Embryonic facial prominence (tissue), 1 donor: ENCODE data around the gene CD6.
A peak's percentile ranks its signal among the peaks of the same experiment; 100 is the strongest.

Source experiments
- DNase-seq: peaks from one replicate; pipeline ENCODE4 v3.0.0-alpha.2; 2016; ENCODE audit errors: extremely low spot score

Gene CD6

DNA sequence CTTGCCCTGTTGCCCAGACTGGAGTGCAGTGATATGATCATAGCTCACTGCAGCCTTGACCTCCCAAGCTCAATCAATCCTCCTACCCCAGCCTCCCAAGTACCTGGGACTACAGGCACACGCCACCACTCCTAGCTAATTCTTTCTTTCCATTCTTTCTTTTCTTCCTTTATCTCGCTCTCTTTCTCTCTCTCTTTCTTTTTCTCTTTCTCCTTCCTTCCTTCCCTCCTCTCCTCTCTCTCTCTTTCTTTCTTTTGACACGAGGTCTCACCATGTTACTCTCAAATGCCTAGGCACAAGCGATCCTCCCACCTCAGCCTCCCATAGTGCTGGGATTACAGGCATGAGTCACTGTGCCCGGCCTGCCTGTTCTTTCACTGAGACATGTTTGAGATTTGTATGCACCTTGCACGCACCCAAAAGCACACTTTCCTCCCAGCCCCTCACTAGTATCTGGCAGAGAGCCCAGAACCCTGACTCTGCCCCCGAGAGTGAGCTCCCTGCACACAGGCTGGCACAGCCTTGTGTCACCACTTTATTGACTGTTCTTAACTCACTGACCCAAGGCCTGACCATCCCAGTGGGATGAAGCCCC lies 56.8 kb downstream of the CD6 start:
- no peak for DNase-seq

DNA sequence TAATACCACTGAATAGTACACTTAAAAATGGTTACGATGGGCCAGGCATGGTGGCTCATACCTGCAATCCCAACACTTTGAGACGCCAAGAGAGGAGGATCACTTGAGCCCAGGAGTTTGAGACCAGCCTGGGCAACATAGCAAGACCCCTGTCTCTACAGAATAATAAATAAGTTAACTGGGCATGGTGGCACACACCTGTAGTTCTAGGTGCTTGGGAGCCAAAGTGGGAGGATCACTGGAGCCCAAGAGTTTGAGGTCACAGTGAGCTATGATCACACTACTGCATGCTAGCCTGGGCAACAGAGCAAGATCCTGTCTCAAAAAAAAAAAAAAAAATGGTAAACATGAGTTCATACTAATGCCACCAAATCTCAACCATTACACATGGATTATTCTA lies 61.3 kb downstream of the CD6 start:
- DNase-seq = no peak

DNA sequence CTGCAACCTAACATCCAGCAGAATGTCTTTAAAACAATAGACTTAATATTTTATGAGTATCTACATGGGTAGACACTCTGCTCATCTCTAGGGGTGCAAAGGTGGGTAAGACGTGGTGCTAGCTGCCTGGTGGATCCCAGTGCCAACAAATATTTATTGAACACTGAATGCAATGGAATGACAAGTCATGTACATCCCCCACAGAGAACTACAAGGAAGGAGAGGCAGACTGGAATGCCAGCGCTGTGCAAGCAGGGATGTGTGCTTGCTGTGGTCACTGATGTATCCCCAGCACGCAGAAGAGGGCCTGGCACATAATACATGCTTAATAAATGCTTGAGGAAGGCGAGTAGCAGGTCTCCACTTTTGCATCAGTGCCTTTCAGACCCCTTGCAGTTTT lies 61.9 kb downstream of the CD6 start:
- DNase-seq = no peak

DNA sequence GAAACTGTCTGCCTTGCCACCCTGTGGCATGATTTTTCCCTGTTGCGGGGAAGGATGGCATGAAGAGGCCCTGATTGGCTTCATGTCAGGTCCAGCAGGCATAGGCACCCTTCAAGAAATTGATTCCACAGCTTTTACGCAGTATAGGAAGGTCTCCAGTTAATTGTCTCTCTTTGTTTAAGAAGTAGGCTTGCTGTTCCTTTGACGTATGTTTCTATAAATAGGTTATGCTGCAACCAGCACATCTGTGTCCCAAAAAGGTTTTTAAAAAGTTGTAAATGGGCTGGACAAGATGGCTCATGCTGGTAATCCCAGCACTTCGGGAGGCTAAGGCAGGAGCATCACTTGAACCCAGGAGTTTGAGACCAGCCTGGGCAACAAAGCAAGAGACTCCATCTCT lies 62.6 kb downstream of the CD6 start:
- no peak for DNase-seq

GRCh38 chr11:61034704-61035525 lies 63.4 kb downstream of the CD6 start:
- DNase-seq = peak; percentile 68

- no peak for DNase-seq
Observed at GRCh38 chr11:61035526-61035835, 64.0 kb downstream of the CD6 start.

DNA sequence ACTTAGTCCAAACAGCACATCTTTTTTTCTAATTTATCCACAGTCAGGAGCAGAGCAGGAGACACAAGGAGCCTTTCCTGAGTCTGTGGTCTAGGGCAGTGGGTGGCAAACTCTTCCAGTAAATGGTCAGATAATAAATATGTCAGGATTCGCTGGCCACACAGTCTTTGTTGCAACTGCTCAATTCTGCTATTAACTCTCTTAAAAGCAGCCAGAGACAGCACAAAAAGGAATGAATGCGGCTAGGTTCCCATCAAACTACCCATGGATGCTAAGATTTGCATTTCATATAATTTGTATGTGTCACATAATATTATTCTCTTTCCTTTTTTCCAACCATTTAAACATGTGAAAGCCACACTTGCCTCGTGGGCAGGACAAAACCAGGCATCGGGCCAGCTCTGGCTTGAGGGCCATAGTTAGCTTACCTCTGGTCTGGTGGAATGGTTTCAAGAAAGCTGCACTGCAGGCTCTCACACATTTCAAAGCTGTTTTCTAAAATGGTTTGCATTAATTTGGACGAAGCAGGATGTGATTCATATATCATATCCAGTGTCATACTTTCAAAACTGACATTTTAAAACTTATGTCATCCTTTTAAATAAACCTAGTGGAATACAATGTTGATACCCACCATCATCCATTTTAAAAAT lies 66.1 kb downstream of the CD6 start:
- no peak for DNase-seq

DNA sequence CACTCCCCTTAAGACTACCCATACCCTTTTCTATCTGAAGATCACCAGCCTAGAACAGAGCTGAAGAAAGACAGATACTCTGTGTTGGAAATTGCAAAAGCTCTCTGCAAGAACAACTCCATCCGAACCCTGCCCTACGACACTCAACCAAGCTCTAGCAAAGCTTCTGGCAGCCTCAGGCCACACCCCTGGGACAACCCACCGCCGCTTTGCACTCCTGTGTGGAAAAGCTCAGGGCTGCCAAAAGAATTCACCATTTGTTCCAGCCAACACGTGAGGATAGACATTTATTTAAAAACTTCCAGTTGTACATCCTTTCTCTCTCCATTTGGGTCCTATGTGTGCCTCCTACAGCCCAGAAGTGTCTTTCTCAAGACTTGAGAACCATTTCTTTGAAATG lies 68.4 kb downstream of the CD6 start:
- no peak for DNase-seq

- peak; percentile 56 for DNase-seq
Observed at GRCh38 chr11:61041755-61042518, 70.5 kb downstream of the CD6 start.

GRCh38 chr11:61042537-61042936 lies 71.1 kb downstream of the CD6 start:
- DNase-seq = no peak

DNA sequence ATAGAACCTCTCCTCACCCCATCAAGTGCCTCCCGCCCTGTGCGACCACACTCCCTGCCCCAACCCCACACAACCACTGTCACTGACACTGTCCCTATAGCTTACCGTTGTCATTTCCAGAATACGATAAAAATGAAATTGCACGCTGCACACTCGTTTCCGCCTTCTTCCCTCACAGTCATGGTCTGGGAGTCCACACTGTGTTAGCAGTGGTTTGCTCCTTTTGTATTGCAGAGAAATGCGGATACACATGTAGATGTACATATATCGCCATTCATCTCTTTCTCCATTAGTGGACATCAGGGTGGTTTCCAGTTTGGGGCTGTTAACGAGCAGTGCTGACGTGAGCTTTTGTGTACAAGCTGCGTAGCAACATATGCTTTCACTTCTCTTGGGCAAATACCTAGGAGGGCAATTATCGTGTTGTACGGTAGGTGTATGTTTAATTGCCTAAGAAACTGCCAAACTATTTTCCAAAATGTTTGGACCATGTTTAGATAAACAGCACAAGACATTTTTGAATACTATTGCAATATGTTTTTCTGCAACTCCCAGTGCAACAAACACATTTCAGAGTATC lies 71.6 kb downstream of the CD6 start:
- DNase-seq = no peak

DNA sequence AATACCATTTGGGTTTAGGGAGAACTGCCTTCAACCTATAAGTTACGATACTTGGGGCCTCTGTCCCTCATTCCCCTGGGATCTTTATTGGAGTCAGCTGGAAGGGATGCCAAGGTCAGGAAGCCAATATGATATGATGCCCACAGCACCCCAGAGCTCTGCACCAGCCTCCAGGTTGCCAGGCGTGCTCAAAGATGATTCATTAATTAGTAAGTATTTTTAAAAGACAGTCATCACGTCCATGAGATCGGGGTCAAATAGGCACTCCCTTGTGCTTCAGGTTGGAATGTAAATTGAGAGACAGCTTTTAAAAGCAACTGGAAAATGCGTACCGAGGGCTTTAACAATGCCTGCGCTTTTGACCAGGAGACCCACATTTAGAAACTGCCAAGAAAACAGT lies 73.8 kb downstream of the CD6 start:
- no peak for DNase-seq

GRCh38 chr11:61046833-61047232 lies 75.4 kb downstream of the CD6 start:
- DNase-seq = no peak

DNA sequence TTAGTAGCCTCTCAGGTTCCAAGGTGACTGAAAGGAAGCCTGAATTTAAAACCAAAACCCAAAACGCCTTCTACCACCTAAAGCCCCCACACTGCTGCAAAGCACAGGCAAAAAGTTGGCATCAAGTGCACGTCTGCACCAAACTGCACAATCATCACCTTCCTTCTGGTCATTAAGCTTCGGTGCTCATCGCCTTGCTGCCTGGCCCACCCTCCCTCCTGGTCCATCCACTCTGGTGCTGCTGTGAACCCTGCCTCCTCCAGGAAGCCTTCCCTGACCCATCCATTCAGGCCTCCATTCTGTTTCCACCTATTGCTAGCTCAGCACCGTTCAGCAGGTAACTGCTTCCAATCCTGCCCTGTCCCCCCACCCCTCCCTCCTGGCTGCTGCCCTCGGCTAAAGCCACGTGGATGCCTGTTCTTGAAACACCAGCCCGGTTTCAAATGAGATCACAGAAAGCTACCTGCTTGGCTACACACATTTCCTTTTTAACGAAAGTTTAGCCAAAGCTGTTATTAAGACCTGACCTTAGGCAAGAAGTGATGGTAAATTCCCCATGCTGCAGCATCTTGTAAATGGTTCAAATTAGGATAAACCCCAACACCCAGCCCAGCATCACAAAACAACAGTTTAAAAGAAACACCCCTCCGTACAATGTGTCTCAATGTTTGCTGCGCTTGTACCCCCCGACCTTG lies 77.0 kb downstream of the CD6 start:
- DNase-seq = no peak

DNA sequence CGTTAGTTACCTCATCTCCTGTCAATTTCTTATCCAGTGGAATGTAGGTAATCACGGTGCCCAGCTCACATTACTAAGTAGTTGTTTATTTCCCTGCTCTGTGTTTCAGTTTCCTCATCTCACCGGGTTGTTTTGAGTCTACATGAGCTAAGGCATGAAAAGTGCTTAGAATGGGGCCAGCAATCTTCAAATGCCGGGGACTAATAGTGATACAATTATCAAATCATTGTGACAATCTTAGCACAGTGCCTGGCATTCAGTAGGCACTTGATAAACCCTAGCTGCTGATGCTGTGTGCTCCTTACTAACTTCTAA lies 77.5 kb downstream of the CD6 start:
- DNase-seq = no peak

DNA sequence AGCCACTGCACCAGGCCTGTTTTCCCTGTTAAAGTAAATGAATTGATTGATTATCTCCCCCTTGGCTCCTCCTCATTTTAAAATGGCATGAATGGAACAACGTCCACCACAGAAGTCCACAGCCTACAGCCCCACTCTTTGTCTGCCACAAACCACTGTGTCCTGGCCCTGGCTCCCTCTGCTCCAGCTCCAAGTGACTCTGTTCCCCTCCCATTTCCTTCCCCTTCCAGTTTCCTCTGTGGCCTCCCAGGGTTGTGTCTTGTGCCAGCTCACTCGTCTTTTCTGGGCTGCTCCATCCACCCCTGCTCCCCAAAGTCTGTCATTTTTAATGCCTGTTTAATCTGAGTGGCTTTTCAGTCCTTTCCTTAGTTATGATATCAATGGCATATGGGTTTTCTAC lies 78.4 kb downstream of the CD6 start:
- no peak for DNase-seq

- no peak for DNase-seq
Observed at GRCh38 chr11:61052182-61052972, 80.9 kb downstream of the CD6 start.

- DNase-seq = no peak
Observed at GRCh38 chr11:61053191-61053590, 81.7 kb downstream of the CD6 start.

- no peak for DNase-seq
Observed at GRCh38 chr11:61054513-61054912, 83.0 kb downstream of the CD6 start.

DNA sequence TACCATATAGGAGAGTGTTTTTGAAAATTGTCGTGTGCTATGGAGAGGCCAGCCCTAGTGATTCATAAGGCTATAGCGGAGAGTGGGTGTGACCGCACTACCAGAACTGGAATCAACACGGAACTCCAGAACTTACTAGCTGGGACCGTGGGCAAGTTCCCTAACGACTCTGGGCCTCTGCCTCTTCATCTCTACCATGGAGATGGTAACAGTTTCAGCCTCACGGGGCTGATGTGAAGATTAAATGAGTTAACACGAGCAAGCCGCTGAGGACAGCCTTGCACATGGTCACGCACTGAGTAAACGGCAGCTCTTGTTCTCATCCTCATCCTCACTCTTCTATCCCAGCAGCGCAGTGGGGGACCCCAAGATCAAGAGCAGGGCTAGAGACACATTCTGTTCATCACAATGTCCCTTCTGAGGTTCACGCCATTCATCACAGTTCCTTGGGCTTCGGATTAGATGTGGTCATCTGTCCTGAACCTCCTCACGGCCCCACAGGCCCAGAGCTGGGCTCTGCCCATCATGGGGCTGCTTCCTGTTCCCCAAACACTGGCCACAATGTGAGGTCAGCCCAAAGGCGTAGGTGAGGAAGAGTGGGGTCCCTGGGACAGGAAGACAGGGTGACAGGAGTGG lies 83.6 kb downstream of the CD6 start:
- DNase-seq = no peak
